ENCODE measurements around the gene APBB1. TPM values are rescaled to one million over a fixed set of nuclear protein-coding genes. Genes with fewer than 3 reads are reported as not detected.

APBB1 gene
- total and polyA plus RNA-seq, 8 donors: 18.8 to 60.1 (median 22.0) TPM

GRCh38 chr11:6345366-6345765 lies 73.5 kb downstream of the APBB1 start:
- TF ChIP-seq CTCF (IDR thresholded peaks at IDR 0.05) (no peak), EP300 (IDR thresholded peaks at IDR 0.05) (no peak), POLR2AphosphoS5 (IDR thresholded peaks at IDR 0.05) (no peak), POLR2A (IDR thresholded peaks at IDR 0.05) (no peak)
- no peak for DNase-seq
- WGBS, 5 donors: 87 to 95% (median 92%) methylated on average over 1 of the region's 1 CpG
- no peaks in the 10 kb centered on the region for H3K36me3 ChIP-seq
- H3K9me3 ChIP-seq: no peaks in the 10 kb centered on the region
- H3K27me3 ChIP-seq: no peaks in the 10 kb centered on the region
- no peak overlapping the region for H3K27ac ChIP-seq
- no peaks in the 10 kb centered on the region for H3K4me1 ChIP-seq
- intact Hi-C loops (cut with DNase I; ENCODE audit: low total_unique reads): no loop called here
- no peak overlapping the region for H3K4me3 ChIP-seq

Other genes with a start within 250 kb of the APBB1 start
- not detected for gene OR52B2, start 248.8 kb downstream of the APBB1 start, total RNA-seq
- gene OR52B2, start 248.8 kb downstream of the APBB1 start, polyA plus RNA-seq: not detected
- gene OR52W1, start 219.9 kb downstream of the APBB1 start, total RNA-seq: not detected
- not detected for gene OR52W1, start 219.9 kb downstream of the APBB1 start, polyA plus RNA-seq
- not detected for gene C11orf42, start 213.5 kb downstream of the APBB1 start, total RNA-seq
- gene C11orf42, start 213.5 kb downstream of the APBB1 start, polyA plus RNA-seq: not detected
- 100 to 1,000 TPM in 2 of 5 donors, 10 to 100 TPM in 3; 22.9 to 324 (median 44.6) TPM for gene FHIP1B, start 184.5 kb downstream of the APBB1 start, total RNA-seq
- gene FHIP1B, start 184.5 kb downstream of the APBB1 start, polyA plus RNA-seq: 10 to 100 TPM; 17.0 to 32.1 (median 19.6) TPM
- not detected for gene CNGA4, start 180.0 kb downstream of the APBB1 start, total RNA-seq
- under 1 TPM in 1 of 3 donors, not detected in 2; 0.08 TPM for gene CNGA4, start 180.0 kb downstream of the APBB1 start, polyA plus RNA-seq
- 10 to 100 TPM in 4 of 5 donors, not detected in 1; 17.5 to 47.8 (median 30.2) TPM for gene CCKBR, start 159.3 kb downstream of the APBB1 start, total RNA-seq
- 10 to 100 TPM in 1 of 3 donors, 1 to 10 TPM in 2; 6.5 to 11.5 (median 7.5) TPM for gene CCKBR, start 159.3 kb downstream of the APBB1 start, polyA plus RNA-seq
- 100 to 1,000 TPM in 1 of 5 donors, 10 to 100 TPM in 4; 12.8 to 166 (median 22.9) TPM for gene CAVIN3, start 98.6 kb downstream of the APBB1 start, total RNA-seq
- 100 to 1,000 TPM in 1 of 3 donors, 10 to 100 TPM in 2; 51.1 to 119 (median 68.4) TPM for gene CAVIN3, start 98.6 kb downstream of the APBB1 start, polyA plus RNA-seq
- 10 to 100 TPM in 3 of 5 donors, 1 to 10 TPM in 2; 7.6 to 66.9 (median 31.4) TPM for gene SMPD1, start 28.6 kb downstream of the APBB1 start, total RNA-seq
- 10 to 100 TPM; 16.0 to 20.2 (median 16.9) TPM for gene SMPD1, start 28.6 kb downstream of the APBB1 start, polyA plus RNA-seq
- gene HPX, start 21.9 kb upstream of the APBB1 start, total RNA-seq: 10 to 100 TPM in 1 of 5 donors, not detected in 4; 27.2 TPM
- gene HPX, start 21.9 kb upstream of the APBB1 start, polyA plus RNA-seq: 1 to 10 TPM in 2 of 3 donors, under 1 TPM in 1; 0.31 to 2.0 (median 1.5) TPM
- gene TRIM3, start 54.8 kb upstream of the APBB1 start, total RNA-seq: 100 to 1,000 TPM in 1 of 5 donors, 10 to 100 TPM in 4; 10.9 to 474 (median 34.2) TPM
- gene TRIM3, start 54.8 kb upstream of the APBB1 start, polyA plus RNA-seq: 10 to 100 TPM; 12.8 to 50.1 (median 16.7) TPM
- 10 to 100 TPM; 44.0 to 91.1 (median 76.4) TPM for gene ARFIP2, start 62.2 kb upstream of the APBB1 start, total RNA-seq
- gene ARFIP2, start 62.2 kb upstream of the APBB1 start, polyA plus RNA-seq: 10 to 100 TPM; 44.8 to 69.7 (median 52.0) TPM
- 100 to 1,000 TPM in 1 of 5 donors, 10 to 100 TPM in 3, 1 to 10 TPM in 1; 9.3 to 103 (median 25.9) TPM for gene TIMM10B, start 62.4 kb upstream of the APBB1 start, total RNA-seq
- 10 to 100 TPM; 14.9 to 25.8 (median 25.3) TPM for gene TIMM10B, start 62.4 kb upstream of the APBB1 start, polyA plus RNA-seq
- 10 to 100 TPM; 10.6 to 45.1 (median 24.0) TPM for gene DNHD1, start 78.2 kb upstream of the APBB1 start, total RNA-seq
- 1 to 10 TPM; 1.8 to 4.8 (median 2.6) TPM for gene DNHD1, start 78.2 kb upstream of the APBB1 start, polyA plus RNA-seq
- gene RRP8, start 184.5 kb upstream of the APBB1 start, total RNA-seq: 10 to 100 TPM in 2 of 5 donors, 1 to 10 TPM in 3; 1.8 to 22.6 (median 7.6) TPM
- gene RRP8, start 184.5 kb upstream of the APBB1 start, polyA plus RNA-seq: 10 to 100 TPM; 16.5 to 23.1 (median 18.0) TPM
- 100 to 1,000 TPM in 4 of 5 donors, 10 to 100 TPM in 1; 60.0 to 308 (median 123) TPM for gene ILK, start 184.7 kb upstream of the APBB1 start, total RNA-seq
- 100 to 1,000 TPM; 123 to 138 (median 124) TPM for gene ILK, start 184.7 kb upstream of the APBB1 start, polyA plus RNA-seq
- gene TAF10, start 193.1 kb upstream of the APBB1 start, total RNA-seq: 100 to 1,000 TPM in 4 of 5 donors, 10 to 100 TPM in 1; 15.8 to 234 (median 163) TPM
- gene TAF10, start 193.1 kb upstream of the APBB1 start, polyA plus RNA-seq: 100 to 1,000 TPM; 115 to 160 (median 154) TPM
- 100 to 1,000 TPM in 1 of 5 donors, 10 to 100 TPM in 4; 45.9 to 213 (median 91.5) TPM for gene TPP1, start 200.3 kb upstream of the APBB1 start, total RNA-seq
- gene TPP1, start 200.3 kb upstream of the APBB1 start, polyA plus RNA-seq: 10 to 100 TPM; 11.9 to 32.8 (median 26.1) TPM
- gene DCHS1, start 236.7 kb upstream of the APBB1 start, total RNA-seq: 10 to 100 TPM in 4 of 5 donors, 1 to 10 TPM in 1; 9.9 to 22.8 (median 17.4) TPM
- gene DCHS1, start 236.7 kb upstream of the APBB1 start, polyA plus RNA-seq: 1 to 10 TPM in 2 of 3 donors, under 1 TPM in 1; 0.76 to 2.6 (median 1.6) TPM

Data from stomach (tissue), 9 donors.